Hepatocyte (in vitro differentiated cells): ENCODE measurements around the gene CDH6.

Experiments
- EZH2 ChIP-seq: fragments of 200-600 bp; sonication (generic); IDR thresholded peaks from 2 replicates; pipeline ENCODE4 v1.6.1; 2016; ENCODE audit warnings: antibody characterized with exemption, mild to moderate bottlenecking, borderline replicate concordance
- EZH2phosphoT487 ChIP-seq: fragments of 200-600 bp; sonication (generic); IDR thresholded peaks from one replicate; pipeline ENCODE4 v1.6.1; 2018; ENCODE audit warnings: antibody characterized with exemption, mild to moderate bottlenecking, low read depth, moderate library complexity; ENCODE audit not compliant: unreplicated experiment, severe bottlenecking
- TF ChIP-seq, protein P1 (sequence below): fragments of 200-600 bp; sonication (generic); IDR thresholded peaks from 2 replicates; pipeline ENCODE4 v1.5.1; 2016; ENCODE audit warnings: antibody characterized with exemption, mild to moderate bottlenecking; ENCODE audit not compliant: poor library complexity

DNA sequence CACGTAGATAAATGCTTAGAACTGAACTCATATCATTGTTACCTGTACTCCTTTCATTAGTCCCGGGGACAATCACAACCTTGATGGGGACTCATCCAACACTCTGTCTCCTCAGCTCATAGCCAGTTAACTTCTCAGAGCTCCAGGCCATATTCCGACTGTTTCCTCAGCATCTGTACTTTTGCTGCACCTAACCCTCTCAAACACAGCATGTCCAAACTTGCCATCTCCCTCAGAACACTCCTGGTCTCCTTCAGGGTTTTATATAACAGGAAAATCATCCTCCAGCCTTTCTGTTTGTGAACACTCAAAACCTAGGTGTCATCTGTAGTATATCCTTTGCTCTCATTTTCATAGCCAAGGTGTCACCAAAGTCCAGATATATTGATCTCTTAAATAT is 150.5 kb downstream of the CDH6 start:
- TF ChIP-seq EZH2, result no peak
- TF ChIP-seq, protein P1, sequence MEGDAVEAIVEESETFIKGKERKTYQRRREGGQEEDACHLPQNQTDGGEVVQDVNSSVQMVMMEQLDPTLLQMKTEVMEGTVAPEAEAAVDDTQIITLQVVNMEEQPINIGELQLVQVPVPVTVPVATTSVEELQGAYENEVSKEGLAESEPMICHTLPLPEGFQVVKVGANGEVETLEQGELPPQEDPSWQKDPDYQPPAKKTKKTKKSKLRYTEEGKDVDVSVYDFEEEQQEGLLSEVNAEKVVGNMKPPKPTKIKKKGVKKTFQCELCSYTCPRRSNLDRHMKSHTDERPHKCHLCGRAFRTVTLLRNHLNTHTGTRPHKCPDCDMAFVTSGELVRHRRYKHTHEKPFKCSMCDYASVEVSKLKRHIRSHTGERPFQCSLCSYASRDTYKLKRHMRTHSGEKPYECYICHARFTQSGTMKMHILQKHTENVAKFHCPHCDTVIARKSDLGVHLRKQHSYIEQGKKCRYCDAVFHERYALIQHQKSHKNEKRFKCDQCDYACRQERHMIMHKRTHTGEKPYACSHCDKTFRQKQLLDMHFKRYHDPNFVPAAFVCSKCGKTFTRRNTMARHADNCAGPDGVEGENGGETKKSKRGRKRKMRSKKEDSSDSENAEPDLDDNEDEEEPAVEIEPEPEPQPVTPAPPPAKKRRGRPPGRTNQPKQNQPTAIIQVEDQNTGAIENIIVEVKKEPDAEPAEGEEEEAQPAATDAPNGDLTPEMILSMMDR, result no peak
- TF ChIP-seq EZH2phosphoT487, result no peak
